ENCODE results near the gene SORCS2. TPM values are rescaled to one million over a fixed set of nuclear protein-coding genes. Genes with fewer than 3 reads are reported as not detected.

The SORCS2 gene
- total RNA-seq, 1 donor from 2014 or later, result not detected

DNA sequence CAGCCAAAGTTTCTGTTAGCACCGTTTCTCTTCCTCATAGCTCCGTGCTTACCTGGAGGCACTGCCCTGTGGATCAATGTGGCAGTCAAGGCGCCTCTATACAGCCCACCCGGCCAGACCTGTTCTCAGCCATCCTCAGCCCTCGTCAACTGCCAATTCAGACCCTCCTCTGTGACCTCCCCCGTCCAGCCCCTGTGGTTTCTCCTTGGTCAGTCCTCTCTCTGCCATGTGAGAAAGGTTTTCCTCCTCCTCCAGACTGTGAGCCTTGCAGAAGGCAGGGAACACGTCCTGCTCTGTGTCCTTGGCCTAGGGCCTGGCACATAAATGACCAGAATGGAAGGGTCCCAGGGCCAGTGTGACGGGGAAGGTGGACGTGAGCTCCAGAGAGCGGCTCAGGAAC is 417.0 kb downstream of the SORCS2 start:
- Mint-ChIP-seq H3K27me3 (no peaks in the 10 kb centered on the region), H3K27ac (no peak overlapping the region), H3K36me3 (ENCODE audit: low read depth) (no peaks in the 10 kb centered on the region), H3K9me3 (peaks cover 4% of the 10 kb centered on the region), H3K4me1 (no peaks in the 10 kb centered on the region), H3K4me3 (no peak overlapping the region)
- CTCF ChIA-PET, result no interaction called here
- POLR2A ChIA-PET, result no interaction called here
- intact Hi-C loops (cut with micrococcal nuclease), result no loop called here
- ATAC-seq (ENCODE audit: low read depth) (no peak), DNase-seq (no peak)
- TF ChIP-seq CTCF (IDR thresholded peaks at IDR 0.05), result no peak

DNA sequence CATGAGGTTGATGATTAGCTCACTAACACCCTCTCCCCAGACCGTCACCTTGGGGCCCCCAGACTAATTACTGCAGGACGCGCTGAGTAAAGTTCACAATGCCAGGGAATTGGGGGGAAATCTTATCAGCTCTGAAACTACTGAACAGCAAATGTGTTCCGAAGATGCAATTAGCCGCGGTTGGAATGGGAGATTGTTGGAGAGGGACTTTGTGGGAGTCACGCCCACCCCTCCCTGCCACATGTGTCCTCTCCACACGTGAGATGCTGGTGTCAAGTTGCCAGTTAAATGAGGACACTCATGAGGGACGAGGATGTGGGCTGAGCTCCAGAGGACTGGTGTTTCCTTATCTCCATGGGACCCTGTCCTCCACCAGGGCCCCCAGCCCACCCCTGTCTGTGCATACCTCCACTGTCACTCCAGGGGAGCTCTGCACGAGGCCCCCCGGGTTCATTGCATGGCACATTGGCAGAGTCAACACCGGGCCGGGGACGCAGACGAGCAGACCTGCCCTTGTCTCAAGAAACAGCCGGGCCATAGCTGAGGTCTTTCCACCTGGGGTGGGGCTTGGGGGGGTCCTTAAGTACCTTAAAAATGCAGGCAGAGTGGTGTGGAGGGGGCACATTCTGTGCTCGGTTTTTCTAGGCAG is 417.8 kb downstream of the SORCS2 start:
- DNase-seq, result no peak
- POLR2A ChIA-PET, result no interaction called here

GRCh38 chr4:7610841-7611240 is 418.5 kb downstream of the SORCS2 start:
- Mint-ChIP-seq H3K4me3 (no peak overlapping the region), H3K9me3 (no peaks in the 10 kb centered on the region), H3K4me1 (no peaks in the 10 kb centered on the region), H3K36me3 (ENCODE audit: low read depth) (no peaks in the 10 kb centered on the region), H3K27me3 (no peaks in the 10 kb centered on the region), H3K27ac (no peak overlapping the region)
- CTCF ChIA-PET, result no interaction called here
- intact Hi-C loops (cut with micrococcal nuclease), result no loop called here
- no peak for TF ChIP-seq CTCF (IDR thresholded peaks at IDR 0.05)
- POLR2A ChIA-PET, result no interaction called here
- ATAC-seq (ENCODE audit: low read depth), result no peak
- no peak for DNase-seq

More for the DNA sequence above, 417.8 kb downstream of the SORCS2 start:
- H3K4me1 Mint-ChIP-seq, result no peaks in the 10 kb centered on the region
- H3K9me3 Mint-ChIP-seq, result peaks cover under 1% of the 10 kb centered on the region
- no peak overlapping the region for H3K4me3 Mint-ChIP-seq
- H3K27me3 Mint-ChIP-seq, result no peaks in the 10 kb centered on the region
- no peak for TF ChIP-seq CTCF (IDR thresholded peaks at IDR 0.05)
- ATAC-seq (ENCODE audit: low read depth), result no peak
- intact Hi-C loops (cut with micrococcal nuclease), result no loop called here
- H3K27ac Mint-ChIP-seq, result no peak overlapping the region
- no peaks in the 10 kb centered on the region for H3K36me3 Mint-ChIP-seq (ENCODE audit: low read depth)
- CTCF ChIA-PET, result no interaction called here

- H3K36me3 Mint-ChIP-seq (ENCODE audit: low read depth), result no peaks in the 10 kb centered on the region
- intact Hi-C loops (cut with micrococcal nuclease), result no loop called here
- H3K9me3 Mint-ChIP-seq, result peaks cover 3% of the 10 kb centered on the region
- no peaks in the 10 kb centered on the region for H3K27me3 Mint-ChIP-seq
- ChIA-PET POLR2A (no interaction called here), CTCF (no interaction called here)
- DNase-seq, result no peak
- H3K4me3 Mint-ChIP-seq, result no peak overlapping the region
- no peak for ATAC-seq (ENCODE audit: low read depth)
- no peak overlapping the region for H3K27ac Mint-ChIP-seq
- no peak for TF ChIP-seq CTCF (IDR thresholded peaks at IDR 0.05)
- H3K4me1 Mint-ChIP-seq, result no peaks in the 10 kb centered on the region
Observed at GRCh38 chr4:7612311-7612897, 420.1 kb downstream of the SORCS2 start.

GRCh38 chr4:7614350-7614949 is 422.1 kb downstream of the SORCS2 start:
- H3K4me1 Mint-ChIP-seq, result no peaks in the 10 kb centered on the region
- H3K4me3 Mint-ChIP-seq, result no peak overlapping the region
- no peak overlapping the region for H3K27ac Mint-ChIP-seq
- DNase-seq (no peak), ATAC-seq (ENCODE audit: low read depth) (no peak)
- CTCF ChIA-PET, result no interaction called here
- peaks cover 3% of the 10 kb centered on the region for H3K9me3 Mint-ChIP-seq
- intact Hi-C loops (cut with micrococcal nuclease), result no loop called here
- H3K36me3 Mint-ChIP-seq (ENCODE audit: low read depth), result no peaks in the 10 kb centered on the region
- POLR2A ChIA-PET, result no interaction called here
- TF ChIP-seq CTCF (IDR thresholded peaks at IDR 0.05), result no peak
- H3K27me3 Mint-ChIP-seq, result no peaks in the 10 kb centered on the region

Measured in activated B cell treated with CpG ODN at 0.5 μM for 24 hours (primary cell).